Bronchial epithelial cell (primary cell): ENCODE measurements around the gene VGLL4. TPM values are rescaled to one million over a fixed set of nuclear protein-coding genes. Genes with fewer than 3 reads are reported as not detected.

Experiments
- DNase-seq: peaks from one replicate; pipeline ENCODE4 v3.0.0-alpha.2; 2010; ENCODE audit warnings: low read depth
- FAIRE-seq: peaks from 2 replicates; lab custom pipeline; 2011; peaks lifted over from hg19 to GRCh38; lab: Jason Lieb, UNC
- H3K27me3 ChIP-seq: 2 replicates; pipeline ENCODE4 v1.5.1; 2011; ENCODE audit warnings: low read length; ENCODE audit not compliant: control insufficient read depth, insufficient read depth
- H3K36me3 ChIP-seq: 2 replicates; pipeline ENCODE4 v1.5.1; 2011; ENCODE audit warnings: low read length; ENCODE audit not compliant: control insufficient read depth, insufficient read depth
- H3K4me3 ChIP-seq: 2 replicates; pipeline ENCODE4 v1.5.1; 2011; ENCODE audit warnings: mild to moderate bottlenecking, low read depth, low read length, control low read depth
- total RNA-seq: library from RNA; depleted of rRNA; stranded (reverse); fragments of >200 nt; gene quantifications from 2 replicates; pipeline ENCODE4 v1.2.1, GENCODE V29; 2014
- TF ChIP-seq, protein P1 (sequence below): IDR thresholded peaks from 2 replicates; pipeline ENCODE4 v1.5.1; 2011; ENCODE audit warnings: mild to moderate bottlenecking, moderate library complexity, low read length, control low read depth, inconsistent platforms; ENCODE audit not compliant: insufficient read depth, severe bottlenecking

VGLL4 gene
- total RNA-seq, 1 donor from 2014 or later: 32.6 TPM

GRCh38 chr3:11636394-11636770 is 7.3 kb downstream of the VGLL4 start:
- Histone ChIP-seq H3K4me3 (no peak overlapping the region), H3K36me3 (peaks cover 1% of the 10 kb centered on the region), H3K27me3 (no peaks in the 10 kb centered on the region)
- TF ChIP-seq, protein P1, sequence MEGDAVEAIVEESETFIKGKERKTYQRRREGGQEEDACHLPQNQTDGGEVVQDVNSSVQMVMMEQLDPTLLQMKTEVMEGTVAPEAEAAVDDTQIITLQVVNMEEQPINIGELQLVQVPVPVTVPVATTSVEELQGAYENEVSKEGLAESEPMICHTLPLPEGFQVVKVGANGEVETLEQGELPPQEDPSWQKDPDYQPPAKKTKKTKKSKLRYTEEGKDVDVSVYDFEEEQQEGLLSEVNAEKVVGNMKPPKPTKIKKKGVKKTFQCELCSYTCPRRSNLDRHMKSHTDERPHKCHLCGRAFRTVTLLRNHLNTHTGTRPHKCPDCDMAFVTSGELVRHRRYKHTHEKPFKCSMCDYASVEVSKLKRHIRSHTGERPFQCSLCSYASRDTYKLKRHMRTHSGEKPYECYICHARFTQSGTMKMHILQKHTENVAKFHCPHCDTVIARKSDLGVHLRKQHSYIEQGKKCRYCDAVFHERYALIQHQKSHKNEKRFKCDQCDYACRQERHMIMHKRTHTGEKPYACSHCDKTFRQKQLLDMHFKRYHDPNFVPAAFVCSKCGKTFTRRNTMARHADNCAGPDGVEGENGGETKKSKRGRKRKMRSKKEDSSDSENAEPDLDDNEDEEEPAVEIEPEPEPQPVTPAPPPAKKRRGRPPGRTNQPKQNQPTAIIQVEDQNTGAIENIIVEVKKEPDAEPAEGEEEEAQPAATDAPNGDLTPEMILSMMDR: no peak
- DNase-seq: no peak
- FAIRE-seq: no peak

DNA sequence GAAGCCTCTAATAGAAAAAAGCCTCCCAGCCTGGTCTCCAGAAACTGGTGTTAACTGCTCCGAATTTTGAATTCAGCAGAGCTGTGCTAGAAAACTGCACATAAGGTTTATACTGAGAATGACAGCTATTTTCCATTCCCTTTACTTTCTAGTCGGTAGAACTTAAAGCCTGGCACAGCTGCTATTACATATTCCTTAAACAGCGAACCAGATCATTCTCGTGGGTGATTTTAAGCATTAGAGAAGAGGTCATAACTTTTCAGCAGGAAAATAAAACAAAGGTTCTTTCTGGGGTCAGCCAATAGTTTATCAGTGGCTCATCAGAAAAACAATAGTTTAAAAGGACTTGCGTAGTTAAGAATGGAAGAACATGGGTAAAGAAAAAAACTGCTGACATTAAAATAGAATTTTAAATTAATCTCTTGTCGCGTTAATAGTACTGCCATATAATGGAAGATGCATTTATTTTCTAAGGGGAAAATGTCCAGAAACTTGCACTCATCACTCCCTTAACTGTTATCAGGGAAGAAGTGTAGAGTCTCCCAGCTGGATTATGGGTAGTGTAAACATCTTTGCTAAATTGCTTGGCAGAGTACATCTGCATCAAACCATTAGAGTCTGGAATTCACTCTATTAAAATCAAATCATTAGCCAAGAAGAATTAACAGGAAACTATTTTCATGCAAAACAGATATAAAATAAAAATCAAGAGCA is 7.9 kb downstream of the VGLL4 start:
- FAIRE-seq (no peak), DNase-seq (no peak)
- Histone ChIP-seq H3K27me3 (no peaks in the 10 kb centered on the region), H3K36me3 (peaks cover 1% of the 10 kb centered on the region), H3K4me3 (no peak overlapping the region)
- TF ChIP-seq, protein P1: no peak

- Histone ChIP-seq H3K27me3 (no peaks in the 10 kb centered on the region), H3K4me3 (no peak overlapping the region), H3K36me3 (peaks cover 1% of the 10 kb centered on the region)
- TF ChIP-seq, protein P1: no peak
- FAIRE-seq (no peak), DNase-seq (no peak)
Measured at GRCh38 chr3:11634974-11635612, 8.6 kb downstream of the VGLL4 start.

DNA sequence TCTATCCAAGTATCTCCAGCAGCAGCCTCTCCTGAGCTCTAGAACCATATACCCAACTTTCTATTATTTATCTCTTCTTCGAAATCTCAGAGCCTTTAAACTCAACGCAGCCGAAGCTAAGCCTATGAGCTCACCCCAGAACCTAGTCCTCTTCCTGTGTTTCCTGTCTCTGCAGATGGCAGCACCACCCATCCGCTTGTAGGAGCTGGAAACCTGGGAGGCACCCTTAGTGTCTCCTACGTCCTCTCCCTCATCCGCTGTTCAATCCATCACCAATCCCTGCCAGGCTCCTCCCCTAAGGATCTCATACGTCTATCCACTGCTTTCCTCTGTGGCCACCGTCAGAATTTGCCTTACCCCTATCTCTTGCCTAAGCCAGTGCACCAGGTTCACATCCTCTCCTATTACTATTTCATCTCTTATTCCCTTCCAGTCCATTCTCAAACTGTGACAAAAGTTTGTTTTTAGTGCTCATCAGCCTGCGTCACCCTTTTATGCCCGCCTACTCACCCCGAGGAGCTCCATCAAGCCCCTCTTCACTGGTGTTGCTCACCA is 9.6 kb downstream of the VGLL4 start:
- H3K4me3 ChIP-seq: no peak overlapping the region
- TF ChIP-seq, protein P1: no peak
- H3K36me3 ChIP-seq: peaks cover 1% of the 10 kb centered on the region
- FAIRE-seq (no peak), DNase-seq (no peak)
- no peaks in the 10 kb centered on the region for H3K27me3 ChIP-seq

DNA sequence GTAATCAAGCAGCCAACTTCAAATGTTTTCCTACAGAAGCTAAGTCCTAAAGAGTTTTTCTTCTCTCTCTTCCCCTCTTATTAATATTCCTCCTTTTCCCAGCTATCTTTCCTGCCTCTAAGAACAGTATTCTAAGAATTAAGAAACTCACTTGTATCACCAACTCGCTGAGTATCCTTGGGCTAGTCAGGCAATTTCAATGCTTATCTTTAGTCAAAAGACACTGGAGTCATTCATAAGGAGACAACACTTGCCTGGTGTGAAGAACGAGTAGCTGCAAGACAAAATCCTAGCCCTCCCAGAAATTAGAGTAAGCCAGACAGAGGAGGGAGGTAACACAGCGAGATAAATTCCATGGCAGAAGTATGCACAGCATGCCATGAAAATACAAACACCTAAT is 10.7 kb downstream of the VGLL4 start:
- no peaks in the 10 kb centered on the region for H3K27me3 ChIP-seq
- DNase-seq (no peak), FAIRE-seq (no peak)
- H3K4me3 ChIP-seq: no peak overlapping the region
- TF ChIP-seq, protein P1: no peak
- no peaks in the 10 kb centered on the region for H3K36me3 ChIP-seq
